ENCODE results near the gene FEZF2. TPM values are rescaled to one million over a fixed set of nuclear protein-coding genes. Genes with fewer than 3 reads are reported as not detected.

FEZF2 gene
- total and polyA plus RNA-seq, 2 of the 8 experiments (the other 6 are each of a cell fraction or from before 2014, with no cell fraction given) = 0.06 TPM; not detected in 1

DNA sequence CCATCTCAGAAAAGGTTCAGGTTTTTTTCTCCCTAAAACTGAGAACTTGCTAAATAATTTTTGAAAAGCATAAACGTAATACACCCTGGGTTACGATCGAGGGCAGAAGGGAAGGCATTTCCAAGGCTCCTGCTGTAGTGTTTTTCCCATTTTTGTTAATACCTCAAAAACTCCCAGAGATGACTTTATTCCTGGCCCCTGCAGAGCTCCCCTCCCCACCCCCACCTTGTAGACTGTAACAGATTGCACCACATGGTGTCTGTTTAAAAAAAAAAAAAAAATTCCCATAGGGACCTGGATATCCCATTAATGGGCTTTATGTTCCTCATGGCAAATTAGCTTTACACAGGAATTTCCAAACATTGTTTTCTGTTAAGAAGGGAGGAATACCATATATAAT lies 38.2 kb downstream of the FEZF2 start (continued):
- TF ChIP-seq, protein P1, sequence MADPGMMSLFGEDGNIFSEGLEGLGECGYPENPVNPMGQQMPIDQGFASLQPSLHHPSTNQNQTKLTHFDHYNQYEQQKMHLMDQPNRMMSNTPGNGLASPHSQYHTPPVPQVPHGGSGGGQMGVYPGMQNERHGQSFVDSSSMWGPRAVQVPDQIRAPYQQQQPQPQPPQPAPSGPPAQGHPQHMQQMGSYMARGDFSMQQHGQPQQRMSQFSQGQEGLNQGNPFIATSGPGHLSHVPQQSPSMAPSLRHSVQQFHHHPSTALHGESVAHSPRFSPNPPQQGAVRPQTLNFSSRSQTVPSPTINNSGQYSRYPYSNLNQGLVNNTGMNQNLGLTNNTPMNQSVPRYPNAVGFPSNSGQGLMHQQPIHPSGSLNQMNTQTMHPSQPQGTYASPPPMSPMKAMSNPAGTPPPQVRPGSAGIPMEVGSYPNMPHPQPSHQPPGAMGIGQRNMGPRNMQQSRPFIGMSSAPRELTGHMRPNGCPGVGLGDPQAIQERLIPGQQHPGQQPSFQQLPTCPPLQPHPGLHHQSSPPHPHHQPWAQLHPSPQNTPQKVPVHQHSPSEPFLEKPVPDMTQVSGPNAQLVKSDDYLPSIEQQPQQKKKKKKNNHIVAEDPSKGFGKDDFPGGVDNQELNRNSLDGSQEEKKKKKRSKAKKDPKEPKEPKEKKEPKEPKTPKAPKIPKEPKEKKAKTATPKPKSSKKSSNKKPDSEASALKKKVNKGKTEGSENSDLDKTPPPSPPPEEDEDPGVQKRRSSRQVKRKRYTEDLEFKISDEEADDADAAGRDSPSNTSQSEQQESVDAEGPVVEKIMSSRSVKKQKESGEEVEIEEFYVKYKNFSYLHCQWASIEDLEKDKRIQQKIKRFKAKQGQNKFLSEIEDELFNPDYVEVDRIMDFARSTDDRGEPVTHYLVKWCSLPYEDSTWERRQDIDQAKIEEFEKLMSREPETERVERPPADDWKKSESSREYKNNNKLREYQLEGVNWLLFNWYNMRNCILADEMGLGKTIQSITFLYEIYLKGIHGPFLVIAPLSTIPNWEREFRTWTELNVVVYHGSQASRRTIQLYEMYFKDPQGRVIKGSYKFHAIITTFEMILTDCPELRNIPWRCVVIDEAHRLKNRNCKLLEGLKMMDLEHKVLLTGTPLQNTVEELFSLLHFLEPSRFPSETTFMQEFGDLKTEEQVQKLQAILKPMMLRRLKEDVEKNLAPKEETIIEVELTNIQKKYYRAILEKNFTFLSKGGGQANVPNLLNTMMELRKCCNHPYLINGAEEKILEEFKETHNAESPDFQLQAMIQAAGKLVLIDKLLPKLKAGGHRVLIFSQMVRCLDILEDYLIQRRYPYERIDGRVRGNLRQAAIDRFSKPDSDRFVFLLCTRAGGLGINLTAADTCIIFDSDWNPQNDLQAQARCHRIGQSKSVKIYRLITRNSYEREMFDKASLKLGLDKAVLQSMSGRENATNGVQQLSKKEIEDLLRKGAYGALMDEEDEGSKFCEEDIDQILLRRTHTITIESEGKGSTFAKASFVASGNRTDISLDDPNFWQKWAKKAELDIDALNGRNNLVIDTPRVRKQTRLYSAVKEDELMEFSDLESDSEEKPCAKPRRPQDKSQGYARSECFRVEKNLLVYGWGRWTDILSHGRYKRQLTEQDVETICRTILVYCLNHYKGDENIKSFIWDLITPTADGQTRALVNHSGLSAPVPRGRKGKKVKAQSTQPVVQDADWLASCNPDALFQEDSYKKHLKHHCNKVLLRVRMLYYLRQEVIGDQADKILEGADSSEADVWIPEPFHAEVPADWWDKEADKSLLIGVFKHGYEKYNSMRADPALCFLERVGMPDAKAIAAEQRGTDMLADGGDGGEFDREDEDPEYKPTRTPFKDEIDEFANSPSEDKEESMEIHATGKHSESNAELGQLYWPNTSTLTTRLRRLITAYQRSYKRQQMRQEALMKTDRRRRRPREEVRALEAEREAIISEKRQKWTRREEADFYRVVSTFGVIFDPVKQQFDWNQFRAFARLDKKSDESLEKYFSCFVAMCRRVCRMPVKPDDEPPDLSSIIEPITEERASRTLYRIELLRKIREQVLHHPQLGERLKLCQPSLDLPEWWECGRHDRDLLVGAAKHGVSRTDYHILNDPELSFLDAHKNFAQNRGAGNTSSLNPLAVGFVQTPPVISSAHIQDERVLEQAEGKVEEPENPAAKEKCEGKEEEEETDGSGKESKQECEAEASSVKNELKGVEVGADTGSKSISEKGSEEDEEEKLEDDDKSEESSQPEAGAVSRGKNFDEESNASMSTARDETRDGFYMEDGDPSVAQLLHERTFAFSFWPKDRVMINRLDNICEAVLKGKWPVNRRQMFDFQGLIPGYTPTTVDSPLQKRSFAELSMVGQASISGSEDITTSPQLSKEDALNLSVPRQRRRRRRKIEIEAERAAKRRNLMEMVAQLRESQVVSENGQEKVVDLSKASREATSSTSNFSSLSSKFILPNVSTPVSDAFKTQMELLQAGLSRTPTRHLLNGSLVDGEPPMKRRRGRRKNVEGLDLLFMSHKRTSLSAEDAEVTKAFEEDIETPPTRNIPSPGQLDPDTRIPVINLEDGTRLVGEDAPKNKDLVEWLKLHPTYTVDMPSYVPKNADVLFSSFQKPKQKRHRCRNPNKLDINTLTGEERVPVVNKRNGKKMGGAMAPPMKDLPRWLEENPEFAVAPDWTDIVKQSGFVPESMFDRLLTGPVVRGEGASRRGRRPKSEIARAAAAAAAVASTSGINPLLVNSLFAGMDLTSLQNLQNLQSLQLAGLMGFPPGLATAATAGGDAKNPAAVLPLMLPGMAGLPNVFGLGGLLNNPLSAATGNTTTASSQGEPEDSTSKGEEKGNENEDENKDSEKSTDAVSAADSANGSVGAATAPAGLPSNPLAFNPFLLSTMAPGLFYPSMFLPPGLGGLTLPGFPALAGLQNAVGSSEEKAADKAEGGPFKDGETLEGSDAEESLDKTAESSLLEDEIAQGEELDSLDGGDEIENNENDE (IDR thresholded peaks at IDR 0.05; ENCODE audit: insufficient replicate concordance, low read length) = no peak
